Measurements from ENCODE around the gene OR52M1. TPM values are rescaled to one million over a fixed set of nuclear protein-coding genes. Genes with fewer than 3 reads are reported as not detected.
"Not testable (repeated sequence)": the region's sequence is repeated elsewhere in the genome, so short reads cannot be mapped to it uniquely, and the experiment has no call there.

The OR52M1 gene, protein sequence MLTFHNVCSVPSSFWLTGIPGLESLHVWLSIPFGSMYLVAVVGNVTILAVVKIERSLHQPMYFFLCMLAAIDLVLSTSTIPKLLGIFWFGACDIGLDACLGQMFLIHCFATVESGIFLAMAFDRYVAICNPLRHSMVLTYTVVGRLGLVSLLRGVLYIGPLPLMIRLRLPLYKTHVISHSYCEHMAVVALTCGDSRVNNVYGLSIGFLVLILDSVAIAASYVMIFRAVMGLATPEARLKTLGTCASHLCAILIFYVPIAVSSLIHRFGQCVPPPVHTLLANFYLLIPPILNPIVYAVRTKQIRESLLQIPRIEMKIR
- total RNA-seq = not detected in 2 replicates

DNA sequence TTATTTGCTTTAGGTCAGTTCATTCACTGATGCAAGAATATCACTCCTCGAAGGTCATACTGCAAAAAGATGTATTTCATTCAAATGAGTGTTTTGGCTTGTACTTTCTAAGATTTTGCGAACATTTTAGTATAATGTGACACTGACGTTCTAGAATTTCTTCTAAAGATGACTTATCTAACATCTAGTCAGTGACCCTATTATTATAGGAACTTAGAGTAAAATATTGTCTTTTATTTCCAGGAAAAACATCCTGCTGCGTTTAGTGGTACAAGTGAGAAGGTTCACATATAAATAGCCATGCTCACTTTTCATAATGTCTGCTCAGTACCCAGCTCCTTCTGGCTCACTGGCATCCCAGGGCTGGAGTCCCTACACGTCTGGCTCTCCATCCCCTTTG is at the start of gene OR52M1:
Gene OR52M1, plus strand, starts transcription at position 301 of the 400 bp plus-strand sequence. Its CDS starts 0 bp downstream, at position 301.
- DNase-seq (ENCODE audit: low read depth in 2 of 2) = no peak

DNA sequence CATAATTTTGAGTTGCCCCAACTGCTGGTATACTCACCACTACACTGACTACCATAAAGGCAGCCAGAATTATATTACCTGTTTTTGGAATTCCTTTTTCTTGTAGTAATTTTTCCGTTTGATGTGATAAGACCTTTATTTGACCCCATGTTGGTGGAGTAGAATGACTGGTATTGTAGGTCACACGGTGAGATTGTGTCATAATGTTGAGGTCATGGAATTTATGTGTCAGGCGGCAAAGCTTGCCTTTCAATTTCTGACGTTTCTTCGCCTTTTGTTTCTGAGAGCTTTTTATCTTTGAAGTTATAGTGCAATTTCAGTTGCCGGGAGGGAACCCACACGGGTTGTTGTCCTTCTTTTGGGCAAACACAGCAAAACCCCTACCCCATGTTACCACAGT is 49.5 kb upstream of the OR52M1 start:
- peak in 1 of 2 donors; percentile 10 for DNase-seq (ENCODE audit: low read depth in 2 of 2)

DNA sequence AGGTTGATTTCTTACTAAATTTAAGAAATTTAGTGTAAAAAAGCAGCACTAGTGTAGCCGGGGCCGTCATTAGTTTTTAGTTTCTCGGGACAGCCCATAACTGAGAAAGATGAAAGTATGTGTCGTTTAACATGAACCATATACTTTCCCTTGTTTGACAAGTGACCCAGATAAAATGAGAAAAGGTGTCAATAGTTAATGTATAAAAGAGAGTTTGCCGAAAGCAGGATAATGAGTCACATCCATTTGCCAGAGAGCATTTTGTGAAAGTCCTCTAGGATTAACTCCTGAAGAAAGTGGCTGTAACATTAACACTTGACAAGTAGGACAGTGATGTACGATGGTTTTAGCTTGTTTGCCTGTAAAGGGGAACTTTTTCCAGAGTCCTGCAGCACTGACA is 49.0 kb upstream of the OR52M1 start:
- no peak for DNase-seq (ENCODE audit: low read depth in 2 of 2)

GRCh38 chr11:4496557-4497248 is 48.3 kb upstream of the OR52M1 start:
- no peak for DNase-seq (ENCODE audit: low read depth in 2 of 2)

DNA sequence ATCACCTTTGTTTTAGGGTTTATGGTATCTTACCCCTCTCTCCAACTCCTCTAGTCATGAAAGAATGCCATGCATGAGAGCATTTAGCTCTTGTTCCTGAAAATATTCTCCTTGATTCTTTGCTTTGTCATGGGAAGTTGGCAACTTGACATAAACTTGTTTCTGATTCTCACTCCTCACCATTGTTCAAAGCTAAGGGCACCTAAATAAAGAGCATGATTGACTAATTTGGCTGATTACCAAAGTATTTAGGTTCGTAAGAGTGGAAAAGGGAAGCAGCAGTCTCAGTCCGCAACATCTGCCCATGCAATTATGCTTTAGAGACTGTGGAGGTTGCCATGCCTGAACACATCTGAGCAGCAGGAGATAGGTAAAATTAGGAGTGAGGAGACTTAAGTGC is 36.1 kb upstream of the OR52M1 start:
- DNase-seq (ENCODE audit: low read depth in 2 of 2) = no peak

GRCh38 chr11:4511282-4512245 is 33.4 kb upstream of the OR52M1 start:
- DNase-seq (ENCODE audit: low read depth in 2 of 2) = no peak

GRCh38 chr11:4514196-4514595 is 30.8 kb upstream of the OR52M1 start:
- DNase-seq (ENCODE audit: low read depth in 2 of 2) = no peak

- DNase-seq (ENCODE audit: low read depth in 2 of 2) = no peak
Observed at GRCh38 chr11:4522339-4522738, 22.7 kb upstream of the OR52M1 start.

DNA sequence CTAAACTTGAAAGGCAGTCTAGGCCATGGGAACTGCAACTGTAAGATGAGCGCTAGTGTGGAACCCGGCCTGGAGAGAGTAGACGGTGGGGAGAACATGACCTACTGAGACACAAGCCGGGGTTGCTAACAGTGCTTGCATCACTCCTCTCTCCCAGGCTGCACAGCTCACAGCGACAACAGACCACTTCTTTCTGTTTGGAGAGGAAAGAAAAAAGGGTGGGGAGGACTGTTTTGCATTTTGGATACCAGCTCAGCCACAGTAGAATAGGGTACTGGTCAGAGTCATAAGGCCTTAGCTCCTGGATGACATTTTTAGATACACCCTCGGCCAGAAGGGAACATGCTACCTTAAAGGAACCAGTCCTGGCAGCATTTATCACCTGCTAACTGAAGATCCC is 22.2 kb upstream of the OR52M1 start:
- no peak for DNase-seq (ENCODE audit: low read depth in 2 of 2)

DNA sequence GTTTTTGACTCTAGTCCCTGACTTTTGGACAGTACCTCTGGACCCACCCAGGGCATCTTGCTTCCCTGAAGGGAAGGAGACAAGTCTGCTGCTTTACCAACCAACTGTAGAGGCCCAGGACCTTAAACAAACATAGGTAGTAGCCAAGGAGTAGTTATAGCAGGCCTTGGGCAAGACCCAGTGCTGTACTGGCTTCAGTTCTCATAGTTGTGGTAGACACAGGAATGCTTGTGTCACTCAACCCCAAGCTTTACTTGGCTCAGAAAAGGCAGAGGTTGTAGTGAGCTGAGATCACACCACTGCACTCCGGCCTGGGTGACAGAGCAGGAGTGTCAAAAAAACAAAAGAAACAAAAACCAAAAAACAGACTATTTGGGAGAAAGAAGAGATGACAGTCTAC is 21.3 kb upstream of the OR52M1 start:
- no peak for DNase-seq (ENCODE audit: low read depth in 2 of 2)

- DNase-seq (ENCODE audit: low read depth in 2 of 2) = no peak
Observed at GRCh38 chr11:4527926-4528325, 17.1 kb upstream of the OR52M1 start.

DNA sequence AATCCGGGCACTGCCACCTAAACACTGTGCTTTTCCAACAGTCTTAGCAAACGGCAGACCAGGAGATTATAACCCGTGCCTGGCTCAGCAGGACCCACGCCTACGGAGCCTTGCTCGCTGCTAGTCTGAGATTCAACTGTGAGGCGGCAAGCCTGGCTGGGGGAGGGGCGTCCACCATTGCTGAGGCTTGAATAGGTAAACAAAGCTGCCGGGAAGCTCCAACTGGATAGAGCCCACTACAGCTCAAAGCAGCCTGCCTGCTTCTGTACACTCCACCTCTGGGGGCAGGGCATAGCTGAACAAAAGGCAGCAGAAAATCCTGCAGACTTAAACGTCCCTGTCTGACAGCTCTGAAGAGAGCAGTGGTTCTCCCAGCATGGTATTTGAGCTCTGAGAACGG is 13.3 kb upstream of the OR52M1 start:
- not testable (repeated sequence) for DNase-seq (ENCODE audit: low read depth in 2 of 2)

- peak; percentile 2 to 44 for DNase-seq (ENCODE audit: low read depth in 2 of 2)
Observed at GRCh38 chr11:4539603-4540219, 5.3 kb upstream of the OR52M1 start.

GRCh38 chr11:4541071-4541470 is 3.9 kb upstream of the OR52M1 start:
- no peak for DNase-seq (ENCODE audit: low read depth in 2 of 2)

- peak in 1 of 2 donors; percentile 24 for DNase-seq (ENCODE audit: low read depth in 2 of 2)
Observed at GRCh38 chr11:4543561-4543960, 1.4 kb upstream of the OR52M1 start.

- no peak for DNase-seq (ENCODE audit: low read depth in 2 of 2)
Observed at GRCh38 chr11:4546878-4547277, 1.9 kb downstream of the OR52M1 start.

DNA sequence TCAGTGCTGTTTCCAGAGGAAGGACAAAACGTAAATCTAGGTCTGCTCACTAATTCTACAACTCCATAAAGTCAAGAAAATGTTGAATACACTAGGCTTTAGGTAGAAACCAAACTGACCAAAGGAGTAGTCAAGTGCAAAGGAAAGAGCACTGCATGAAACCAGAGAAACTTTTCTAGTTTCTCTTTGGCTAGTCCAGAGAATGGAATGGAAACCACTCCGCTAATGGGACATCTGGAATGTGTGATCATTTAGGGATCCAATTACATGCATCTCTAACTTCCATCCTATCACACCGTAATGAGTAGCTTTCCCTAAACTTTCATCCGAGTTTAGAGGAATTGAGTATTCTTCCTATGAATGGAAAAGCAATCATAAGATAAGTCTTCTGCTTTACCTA is 2.4 kb downstream of the OR52M1 start:
- no peak for DNase-seq (ENCODE audit: low read depth in 2 of 2)

- peak in 1 of 2 donors; percentile 24 for DNase-seq (ENCODE audit: low read depth in 2 of 2)
Observed at GRCh38 chr11:4551346-4551979, 6.5 kb downstream of the OR52M1 start.

- DNase-seq (ENCODE audit: low read depth in 2 of 2) = no peak
Observed at GRCh38 chr11:4559527-4560440, 14.8 kb downstream of the OR52M1 start.

DNA sequence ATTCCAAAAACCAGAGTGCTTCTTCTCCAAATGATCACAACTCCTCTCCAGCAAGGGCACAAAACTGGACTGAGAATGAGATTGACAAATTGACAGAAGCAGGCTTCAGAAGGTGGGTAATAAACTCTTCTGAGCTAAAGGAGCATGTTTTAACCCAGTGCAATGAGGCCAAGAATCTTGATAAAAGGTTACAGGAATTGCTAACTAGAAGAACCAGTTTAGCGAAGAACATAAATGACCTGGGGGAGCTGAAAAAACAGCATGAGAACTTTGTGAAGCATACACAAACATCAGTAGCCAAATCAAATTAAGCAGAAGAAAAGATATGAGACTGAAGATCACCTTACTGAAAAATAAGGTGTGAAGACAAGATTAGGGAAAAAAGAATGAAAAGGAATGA is 15.5 kb downstream of the OR52M1 start:
- no peak for DNase-seq (ENCODE audit: low read depth in 2 of 2)

All from dermis microvascular lymphatic vessel endothelial cell (primary cell).